HEK293 (cell line): Measurements from ENCODE around the gene STON2.

Source experiments
- PRDM4 ChIP-seq: fragments of 450-650 bp; formaldehyde crosslinking; IDR thresholded peaks from 2 replicates; pipeline ENCODE4 v1.5.1; 2017; ENCODE audit warnings: missing biosample characterization, missing genetic modification characterization
- ZBTB1 ChIP-seq: fragments of 450-650 bp; formaldehyde crosslinking; IDR thresholded peaks from 2 replicates; pipeline ENCODE4 v1.5.1; 2016; ENCODE audit warnings: missing biosample characterization, missing genetic modification characterization
- ZFP37 ChIP-seq: fragments of 450-650 bp; formaldehyde crosslinking; IDR thresholded peaks from 2 replicates; pipeline ENCODE4 v1.5.1; 2016; ENCODE audit warnings: missing biosample characterization, missing genetic modification characterization
- ZNF121 ChIP-seq: fragments of 450-650 bp; formaldehyde crosslinking; IDR thresholded peaks from 2 replicates; pipeline ENCODE4 v1.5.1; 2016; ENCODE audit warnings: missing biosample characterization, missing genetic modification characterization
- ZNF274 ChIP-seq, 2 experiments: fragments of 200-500 bp in 1 of 2; fragments of 450-650 bp in 1 of 2; sonication (Bioruptor generic) in 1 of 2; formaldehyde crosslinking in 1 of 2; IDR thresholded peaks; 2 replicates each; pipeline versions ENCODE4 v1.5.1 to v1.6.1; 2014 to 2016; ENCODE audit warnings: borderline replicate concordance in 1 of 2, inconsistent platforms in 1 of 2, low read length in 1 of 2, missing biosample characterization in 1 of 2, missing genetic modification characterization in 1 of 2
- ZNF747 ChIP-seq: fragments of 450-650 bp; formaldehyde crosslinking; IDR thresholded peaks from 2 replicates; pipeline ENCODE4 v1.5.1; 2016; ENCODE audit warnings: missing biosample characterization, missing genetic modification characterization
- ZSCAN16 ChIP-seq: fragments of 450-650 bp; formaldehyde crosslinking; IDR thresholded peaks from 2 replicates; pipeline ENCODE4 v1.5.1; 2016; ENCODE audit warnings: missing biosample characterization, missing genetic modification characterization
- TF ChIP-seq, protein P1 (sequence below): fragments of 450-650 bp; formaldehyde crosslinking; IDR thresholded peaks from 2 replicates; pipeline ENCODE4 v1.5.1; 2016; ENCODE audit warnings: missing biosample characterization, missing genetic modification characterization
- TF ChIP-seq, protein P2 (sequence below): fragments of 450-650 bp; formaldehyde crosslinking; IDR thresholded peaks from 2 replicates; pipeline ENCODE4 v1.5.0; 2017; ENCODE audit warnings: missing biosample characterization, missing genetic modification characterization, borderline replicate concordance

DNA sequence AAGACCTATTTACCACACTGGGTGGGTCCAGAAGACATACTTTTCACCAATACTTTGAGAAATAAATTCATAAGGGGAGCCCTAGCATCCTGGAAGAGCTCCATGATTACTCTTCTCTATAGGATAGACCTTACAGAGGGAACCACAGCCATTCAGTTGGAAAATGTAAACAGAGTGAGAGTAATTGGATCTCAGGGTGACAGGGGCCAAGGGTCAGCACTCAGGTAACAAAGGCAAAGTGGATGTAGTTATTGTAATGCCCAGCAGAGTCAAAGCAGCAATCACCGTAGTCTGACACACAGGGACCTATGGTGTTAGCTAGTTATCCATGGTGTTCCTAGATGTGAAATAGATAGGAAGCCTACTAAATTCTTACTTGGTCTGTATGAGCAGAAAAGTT lies 168.6 kb downstream of the STON2 start:
- TF ChIP-seq PRDM4: no peak
- TF ChIP-seq, protein P1, sequence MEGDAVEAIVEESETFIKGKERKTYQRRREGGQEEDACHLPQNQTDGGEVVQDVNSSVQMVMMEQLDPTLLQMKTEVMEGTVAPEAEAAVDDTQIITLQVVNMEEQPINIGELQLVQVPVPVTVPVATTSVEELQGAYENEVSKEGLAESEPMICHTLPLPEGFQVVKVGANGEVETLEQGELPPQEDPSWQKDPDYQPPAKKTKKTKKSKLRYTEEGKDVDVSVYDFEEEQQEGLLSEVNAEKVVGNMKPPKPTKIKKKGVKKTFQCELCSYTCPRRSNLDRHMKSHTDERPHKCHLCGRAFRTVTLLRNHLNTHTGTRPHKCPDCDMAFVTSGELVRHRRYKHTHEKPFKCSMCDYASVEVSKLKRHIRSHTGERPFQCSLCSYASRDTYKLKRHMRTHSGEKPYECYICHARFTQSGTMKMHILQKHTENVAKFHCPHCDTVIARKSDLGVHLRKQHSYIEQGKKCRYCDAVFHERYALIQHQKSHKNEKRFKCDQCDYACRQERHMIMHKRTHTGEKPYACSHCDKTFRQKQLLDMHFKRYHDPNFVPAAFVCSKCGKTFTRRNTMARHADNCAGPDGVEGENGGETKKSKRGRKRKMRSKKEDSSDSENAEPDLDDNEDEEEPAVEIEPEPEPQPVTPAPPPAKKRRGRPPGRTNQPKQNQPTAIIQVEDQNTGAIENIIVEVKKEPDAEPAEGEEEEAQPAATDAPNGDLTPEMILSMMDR (tag by site-specific recombination): no peak
- no peak for TF ChIP-seq ZNF274 (IDR thresholded peaks at IDR 0.05; ENCODE audit: low read length)
- TF ChIP-seq ZNF274 (tag by site-specific recombination; IDR thresholded peaks at IDR 0.05; ENCODE audit: borderline replicate concordance): no peak
- TF ChIP-seq, protein P2, sequence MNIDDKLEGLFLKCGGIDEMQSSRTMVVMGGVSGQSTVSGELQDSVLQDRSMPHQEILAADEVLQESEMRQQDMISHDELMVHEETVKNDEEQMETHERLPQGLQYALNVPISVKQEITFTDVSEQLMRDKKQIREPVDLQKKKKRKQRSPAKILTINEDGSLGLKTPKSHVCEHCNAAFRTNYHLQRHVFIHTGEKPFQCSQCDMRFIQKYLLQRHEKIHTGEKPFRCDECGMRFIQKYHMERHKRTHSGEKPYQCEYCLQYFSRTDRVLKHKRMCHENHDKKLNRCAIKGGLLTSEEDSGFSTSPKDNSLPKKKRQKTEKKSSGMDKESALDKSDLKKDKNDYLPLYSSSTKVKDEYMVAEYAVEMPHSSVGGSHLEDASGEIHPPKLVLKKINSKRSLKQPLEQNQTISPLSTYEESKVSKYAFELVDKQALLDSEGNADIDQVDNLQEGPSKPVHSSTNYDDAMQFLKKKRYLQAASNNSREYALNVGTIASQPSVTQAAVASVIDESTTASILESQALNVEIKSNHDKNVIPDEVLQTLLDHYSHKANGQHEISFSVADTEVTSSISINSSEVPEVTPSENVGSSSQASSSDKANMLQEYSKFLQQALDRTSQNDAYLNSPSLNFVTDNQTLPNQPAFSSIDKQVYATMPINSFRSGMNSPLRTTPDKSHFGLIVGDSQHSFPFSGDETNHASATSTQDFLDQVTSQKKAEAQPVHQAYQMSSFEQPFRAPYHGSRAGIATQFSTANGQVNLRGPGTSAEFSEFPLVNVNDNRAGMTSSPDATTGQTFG (tag by site-specific recombination): no peak
- no peak for TF ChIP-seq ZNF121 (tag by site-specific recombination)
- no peak for TF ChIP-seq ZFP37 (tag by site-specific recombination)
- no peak for TF ChIP-seq ZSCAN16
- TF ChIP-seq ZNF747: no peak
- no peak for TF ChIP-seq ZBTB1 (tag by site-specific recombination)
